Upper lobe of left lung (tissue), 6 donors: Measurements from ENCODE around the gene CA9. TPM values are rescaled to one million over a fixed set of nuclear protein-coding genes. Genes with fewer than 3 reads are reported as not detected.
A peak's percentile ranks its signal among the peaks of the same experiment; 100 is the strongest.

ENCODE experiments used
- ATAC-seq, 2 donors: fragments of 200-7000 bp; cut with Tn5 transposase; one replicate each; pipeline ENCODE4 v1.9.1; 2022; ENCODE audit warnings: mild to moderate bottlenecking in 2 of 2, moderate library complexity in 2 of 2; ENCODE audit not compliant: low FRiP score in 2 of 2
- DNase-seq, 2 donors: peaks; one replicate each; pipeline ENCODE4 v3.0.0-alpha.2; 2019 to 2020
- H3K27ac ChIP-seq, 4 donors: fragments of 200-600 bp; sonication (generic); one replicate each; pipeline ENCODE4 v1.5.1; 2016 to 2019
- H3K27me3 ChIP-seq, 4 donors: fragments of 200-600 bp; sonication (generic); one replicate each; pipeline ENCODE4 v1.5.1; 2017 to 2019
- H3K36me3 ChIP-seq, 4 donors: fragments of 200-600 bp; sonication (generic); one replicate each; pipeline ENCODE4 v1.5.1; 2016 to 2019
- H3K4me1 ChIP-seq, 4 donors: fragments of 200-600 bp; sonication (generic); one replicate each; pipeline ENCODE4 v1.5.1; 2018 to 2019
- H3K4me3 ChIP-seq, 4 donors: fragments of 200-600 bp; sonication (generic); one replicate each; pipeline ENCODE4 v1.5.1; 2017 to 2019; ENCODE audit warnings: mild to moderate bottlenecking in 2 of 4, moderate library complexity in 1 of 4
- H3K9me3 ChIP-seq, 4 donors: fragments of 200-600 bp; sonication (generic); one replicate each; pipeline ENCODE4 v1.5.1; 2018 to 2019
- CTCF ChIP-seq, 6 experiments: fragments of 450-650 bp in 4 of 6; fragments of 200-600 bp in 2 of 6; sonication (generic) in 2 of 6; IDR thresholded peaks; one replicate each; pipeline ENCODE4 v1.5.1; 2016 to 2019; ENCODE audit warnings: antibody characterized with exemption in 6 of 6
- EP300 ChIP-seq, 4 donors: sonication (generic); formaldehyde crosslinking; IDR thresholded peaks; one replicate each; pipeline ENCODE4 v1.5.1; 2017; ENCODE audit warnings: antibody characterized with exemption in 4 of 4, control low read depth in 2 of 4
- POLR2A ChIP-seq, 4 donors: fragments of 450-650 bp; IDR thresholded peaks; one replicate each; pipeline ENCODE4 v1.5.1; 2016 to 2017; ENCODE audit warnings: antibody characterized with exemption in 4 of 4, mild to moderate bottlenecking in 2 of 4
- POLR2AphosphoS5 ChIP-seq, 2 donors: sonication (generic); formaldehyde crosslinking; IDR thresholded peaks; one replicate each; pipeline ENCODE4 v1.5.1; 2017; ENCODE audit warnings: antibody characterized with exemption in 2 of 2
- WGBS, 2 donors: methylation state at CpG; one replicate each; pipeline ENCODE4 v1.1.5; 2017 to 2018; 5-methylcytosine and 5-hydroxymethylcytosine counted together
- total RNA-seq, 6 donors: library from RNA; depleted of rRNA in 4 of 6; stranded (reverse); fragments of >200 nt in 4 of 6; gene quantifications; one replicate each; pipeline versions ENCODE4 v1.1.0 to v1.2.1, GENCODE V29; 2016 to 2021
- donor health status: DM: no; HTN: no; CAD: no; lungs with moderate emphysema.
- donor health status: DM: no; HTN: yes; CAD: no; lungs with severe emphysema.

Gene CA9
- total RNA-seq, 6 donors from 2014 or later: 0.14 to 0.24 TPM; not detected in 4

- ATAC-seq: no peak
- peaks cover 26 to 45% (median 40%) of the 10 kb centered on the region in 4 donors for H3K36me3 ChIP-seq
- H3K27ac ChIP-seq: peak overlapping the region; percentile 94 to 99 (median 97)
- peaks cover 46 to 56% (median 50%) of the 10 kb centered on the region in 4 donors for H3K4me1 ChIP-seq
- no peak for TF ChIP-seq CTCF (IDR thresholded peaks at IDR 0.05)
- no peak for TF ChIP-seq EP300 (IDR thresholded peaks at IDR 0.05)
- TF ChIP-seq POLR2AphosphoS5 (IDR thresholded peaks at IDR 0.05): no peak
- TF ChIP-seq POLR2A (IDR thresholded peaks at IDR 0.05): no peak
- H3K4me3 ChIP-seq: peak overlapping the region in 2 of 4 donors; percentile 63 to 85
- DNase-seq: peak in 1 of 2 donors; percentile 60
- WGBS, 2 donors: 27 to 43% methylated on average over 3 of the region's 3 CpGs
- no peaks in the 10 kb centered on the region for H3K27me3 ChIP-seq
- no peaks in the 10 kb centered on the region for H3K9me3 ChIP-seq
Observed at GRCh38 chr9:35726931-35727330, 53.2 kb downstream of the CA9 start.

GRCh38 chr9:35727676-35728040 lies 53.9 kb downstream of the CA9 start:
- Histone ChIP-seq H3K36me3 (peaks cover 21 to 38% (median 33%) of the 10 kb centered on the region in 4 donors), H3K4me1 (peaks cover 46 to 56% (median 50%) of the 10 kb centered on the region in 4 donors), H3K27me3 (no peaks in the 10 kb centered on the region), H3K27ac (peak overlapping the region; percentile 94 to 99 (median 97)), H3K9me3 (no peaks in the 10 kb centered on the region), H3K4me3 (peak overlapping the region in 3 of 4 donors; percentile 11 to 85 (median 63))
- WGBS, 2 donors: 19 to 21% methylated on average over 5 of the region's 5 CpGs
- ATAC-seq (no peak), DNase-seq (no peak)
- TF ChIP-seq CTCF (IDR thresholded peaks at IDR 0.05): no peak
- no peak for TF ChIP-seq EP300 (IDR thresholded peaks at IDR 0.05)
- TF ChIP-seq POLR2A (IDR thresholded peaks at IDR 0.05): no peak
- TF ChIP-seq POLR2AphosphoS5 (IDR thresholded peaks at IDR 0.05): no peak

GRCh38 chr9:35728041-35728971 lies 54.6 kb downstream of the CA9 start:
- Histone ChIP-seq H3K27me3 (no peaks in the 10 kb centered on the region), H3K4me1 (peaks cover 50 to 60% (median 56%) of the 10 kb centered on the region in 4 donors), H3K27ac (peak overlapping the region; percentile 94 to 99 (median 97)), H3K36me3 (peaks cover 16 to 31% (median 28%) of the 10 kb centered on the region in 4 donors), H3K4me3 (peak overlapping the region in 3 of 4 donors; percentile 11 to 85 (median 63)), H3K9me3 (no peaks in the 10 kb centered on the region)
- ATAC-seq (peak in 1 of 2 donors; percentile 6), DNase-seq (peak in 1 of 2 donors; percentile 88)
- WGBS, 2 donors: 3 to 8% methylated on average over 10 of the region's 10 CpGs
- no peak for TF ChIP-seq EP300 (IDR thresholded peaks at IDR 0.05)
- no peak for TF ChIP-seq CTCF (IDR thresholded peaks at IDR 0.05)
- TF ChIP-seq POLR2AphosphoS5 (IDR thresholded peaks at IDR 0.05): peak; percentile 43 to 76
- peak in 3 of 4 donors; percentile 14 to 53 (median 25) for TF ChIP-seq POLR2A (IDR thresholded peaks at IDR 0.05)

GRCh38 chr9:35729101-35729500 lies 55.4 kb downstream of the CA9 start:
- Histone ChIP-seq H3K9me3 (no peaks in the 10 kb centered on the region), H3K4me3 (peak overlapping the region; percentile 16 to 85 (median 64)), H3K4me1 (peaks cover 57 to 68% (median 62%) of the 10 kb centered on the region in 4 donors), H3K36me3 (peaks cover 8 to 23% (median 20%) of the 10 kb centered on the region in 4 donors), H3K27me3 (no peaks in the 10 kb centered on the region), H3K27ac (peak overlapping the region; percentile 94 to 99 (median 97))
- ATAC-seq (no peak), DNase-seq (no peak)
- WGBS, 2 donors: 45 to 55% methylated on average over 3 of the region's 3 CpGs
- no peak for TF ChIP-seq EP300 (IDR thresholded peaks at IDR 0.05)
- no peak for TF ChIP-seq CTCF (IDR thresholded peaks at IDR 0.05)
- TF ChIP-seq POLR2A (IDR thresholded peaks at IDR 0.05): no peak
- TF ChIP-seq POLR2AphosphoS5 (IDR thresholded peaks at IDR 0.05): no peak
